ENCODE results near the gene SENP8. TPM values are rescaled to one million over a fixed set of nuclear protein-coding genes. Genes with fewer than 3 reads are reported as not detected.

SENP8 gene
- total and polyA plus RNA-seq, 2 of the 13 experiments (the other 11 are each of a cell fraction or from before 2014, with no cell fraction given) = 2.7 to 3.0 TPM

- TF ChIP-seq RERE (CRISPR knock-in tag; IDR thresholded peaks at IDR 0.05; ENCODE audit: low read depth) (no peak), KAT2B (IDR thresholded peaks at IDR 0.05; ENCODE audit: borderline replicate concordance, low read depth, low read length) (no peak), SALL1 (CRISPR knock-in tag; IDR thresholded peaks at IDR 0.05) (no peak), ZBTB2 (CRISPR knock-in tag; IDR thresholded peaks at IDR 0.05; ENCODE audit: low read depth) (no peak), ZNF644 (CRISPR knock-in tag; IDR thresholded peaks at IDR 0.05; ENCODE audit: low read depth) (no peak), SMC3 (IDR thresholded peaks at IDR 0.05; ENCODE audit: low read length) (no peak), BRD4 (CRISPR knock-in tag; IDR thresholded peaks at IDR 0.05) (no peak), ZNF253 (CRISPR knock-in tag; IDR thresholded peaks at IDR 0.05; ENCODE audit: borderline replicate concordance) (no peak), PAX8 (CRISPR knock-in tag; IDR thresholded peaks at IDR 0.05; ENCODE audit: borderline replicate concordance) (no peak), GATA4 (IDR thresholded peaks at IDR 0.05; ENCODE audit: borderline replicate concordance, low read depth) (no peak), SRSF1 (optimal IDR thresholded peaks at IDR 0.05; ENCODE audit: low read depth, low read length) (no peak), MXI1 (IDR thresholded peaks at IDR 0.05; ENCODE audit: borderline replicate concordance, low read depth, low read length) (no peak), SAFB2 (CRISPR knock-in tag; IDR thresholded peaks at IDR 0.05; ENCODE audit: borderline replicate concordance, low read depth) (no peak), BCLAF1 (IDR thresholded peaks at IDR 0.05) (no peak), ZNF749 (CRISPR knock-in tag; IDR thresholded peaks at IDR 0.05; ENCODE audit: borderline replicate concordance) (no peak), PCBP2 (optimal IDR thresholded peaks at IDR 0.05; ENCODE audit: low read depth, low read length, poor library complexity, severe bottlenecking) (no peak)
- TF ChIP-seq, protein P1, sequence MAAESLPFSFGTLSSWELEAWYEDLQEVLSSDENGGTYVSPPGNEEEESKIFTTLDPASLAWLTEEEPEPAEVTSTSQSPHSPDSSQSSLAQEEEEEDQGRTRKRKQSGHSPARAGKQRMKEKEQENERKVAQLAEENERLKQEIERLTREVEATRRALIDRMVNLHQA (CRISPR knock-in tag; IDR thresholded peaks at IDR 0.05) = no peak
- TF ChIP-seq, protein P2, sequence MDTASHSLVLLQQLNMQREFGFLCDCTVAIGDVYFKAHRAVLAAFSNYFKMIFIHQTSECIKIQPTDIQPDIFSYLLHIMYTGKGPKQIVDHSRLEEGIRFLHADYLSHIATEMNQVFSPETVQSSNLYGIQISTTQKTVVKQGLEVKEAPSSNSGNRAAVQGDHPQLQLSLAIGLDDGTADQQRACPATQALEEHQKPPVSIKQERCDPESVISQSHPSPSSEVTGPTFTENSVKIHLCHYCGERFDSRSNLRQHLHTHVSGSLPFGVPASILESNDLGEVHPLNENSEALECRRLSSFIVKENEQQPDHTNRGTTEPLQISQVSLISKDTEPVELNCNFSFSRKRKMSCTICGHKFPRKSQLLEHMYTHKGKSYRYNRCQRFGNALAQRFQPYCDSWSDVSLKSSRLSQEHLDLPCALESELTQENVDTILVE (CRISPR knock-in tag; IDR thresholded peaks at IDR 0.05) = no peak
Measured at GRCh38 chr15:72116731-72117485, 1.3 kb upstream of the SENP8 start (continued).

All from HepG2 (cell line).